IMR-90 (cell line): ENCODE data around the gene INSM1. TPM values are rescaled to one million over a fixed set of nuclear protein-coding genes. Genes with fewer than 3 reads are reported as not detected.

ENCODE experiments used
- ATAC-seq: fragments of 200-7000 bp; cut with Tn5 transposase; 2 replicates; pipeline ENCODE4 v1.9.1; 2020; ENCODE audit warnings: low read depth, mild to moderate bottlenecking, moderate library complexity
- BruUV-seq: library from RNA; stranded (reverse); fragments of 400-500 nt; replicated peaks from 2 replicates; lab custom pipeline; 2021; lab: Mats Ljungman, UMichigan
- CTCF ChIA-PET: fragments of 300-600 bp; formaldehyde crosslinking; extraction: SDS; loops from one replicate; lab custom pipeline; 2021; ENCODE audit warnings: antibody characterized with exemption; lab: Yijun Ruan, JAX
- POLR2A ChIA-PET: fragments of 300-600 bp; sonication (Branson Sonifier 250); formaldehyde crosslinking; loops from one replicate; lab custom pipeline; 2022; ENCODE audit warnings: antibody characterized with exemption; ENCODE audit not compliant: unreplicated experiment; lab: Charles Lee
- DNase-seq: peaks from one replicate; pipeline ENCODE4 v3.0.0; 2013
- H2AFZ ChIP-seq: replicated peaks from 2 replicates; pipeline ENCODE3; 2013; ENCODE audit warnings: low read length, mild to moderate bottlenecking; ENCODE audit not compliant: poor library complexity
- H2AK5ac ChIP-seq: 2 replicates; pipeline ENCODE4 v1.6.1; 2013; ENCODE audit warnings: low read depth, low read length, inconsistent platforms
- H2AK9ac ChIP-seq: replicated peaks from 2 replicates; pipeline ENCODE3; 2013; ENCODE audit warnings: mild to moderate bottlenecking, low read depth, low read length, moderate library complexity; ENCODE audit not compliant: poor library complexity
- H2BK120ac ChIP-seq: 2 replicates; pipeline ENCODE4 v1.6.1; 2013; ENCODE audit warnings: low read depth, low read length, inconsistent platforms
- H2BK15ac ChIP-seq: 3 replicates; pipeline ENCODE4 v1.6.1; 2013; ENCODE audit warnings: low read depth, low read length, inconsistent platforms
- H2BK20ac ChIP-seq: 2 replicates; pipeline ENCODE4 v1.6.1; 2013; ENCODE audit warnings: low read depth, mild to moderate bottlenecking, inconsistent platforms, low read length, moderate library complexity
- H2BK5ac ChIP-seq: 2 replicates; pipeline ENCODE4 v1.6.1; 2013; ENCODE audit warnings: mild to moderate bottlenecking, low read depth, low read length, inconsistent platforms; ENCODE audit not compliant: poor library complexity, severe bottlenecking
- H3K14ac ChIP-seq: replicated peaks from 2 replicates; pipeline ENCODE4 v1.6.1; 2013; ENCODE audit warnings: low read depth, low read length, inconsistent platforms
- H3K18ac ChIP-seq: 2 replicates; pipeline ENCODE4 v1.6.1; 2013; ENCODE audit warnings: low read depth, low read length, control low read depth
- H3K23ac ChIP-seq: 2 replicates; pipeline ENCODE4 v1.6.1; 2013; ENCODE audit warnings: low read depth, low read length, inconsistent platforms
- H3K27ac ChIP-seq: 2 replicates; pipeline ENCODE4 v1.5.1; 2013; ENCODE audit warnings: mild to moderate bottlenecking, control low read depth, low read length; ENCODE audit not compliant: insufficient read depth
- H3K27me3 ChIP-seq: 2 replicates; pipeline ENCODE4 v1.6.1; 2013; ENCODE audit warnings: low read length; ENCODE audit not compliant: control insufficient read depth, insufficient read depth
- H3K36me3 ChIP-seq: 2 replicates; pipeline ENCODE4 v1.6.1; 2013; ENCODE audit warnings: low read length, mixed read lengths; ENCODE audit not compliant: control insufficient read depth, insufficient read depth
- H3K4ac ChIP-seq: 2 replicates; pipeline ENCODE4 v1.6.1; 2013; ENCODE audit warnings: low read depth, low read length, inconsistent platforms
- H3K4me1 ChIP-seq: 2 replicates; pipeline ENCODE4 v1.6.1; 2013; ENCODE audit warnings: low read length, mixed read lengths; ENCODE audit not compliant: control insufficient read depth, insufficient read depth
- H3K4me2 ChIP-seq: 2 replicates; pipeline ENCODE4 v1.6.1; 2013; ENCODE audit warnings: low read depth, mild to moderate bottlenecking, control low read depth, low read length, moderate library complexity
- H3K4me3 ChIP-seq: 2 replicates; pipeline ENCODE4 v1.5.1; 2013; ENCODE audit warnings: low read depth, mild to moderate bottlenecking, control low read depth, low read length, moderate library complexity; ENCODE audit not compliant: insufficient read depth
- H3K56ac ChIP-seq: 2 replicates; pipeline ENCODE4 v1.6.1; 2013; ENCODE audit warnings: low read length, inconsistent platforms; ENCODE audit not compliant: insufficient read depth; ENCODE audit errors: extremely low read depth
- H3K79me1 ChIP-seq, 2 experiments: 2 replicates each; pipeline ENCODE4 v1.6.1; 2013; ENCODE audit warnings: low read length in 2 of 2, inconsistent platforms in 1 of 2, low read depth in 1 of 2
- H3K9ac ChIP-seq: 2 replicates; pipeline ENCODE4 v1.6.1; 2013; ENCODE audit warnings: low read depth, low read length, control low read depth
- H3K9me1 ChIP-seq: 2 replicates; pipeline ENCODE4 v1.6.1; 2013; ENCODE audit warnings: low read length, inconsistent platforms; ENCODE audit not compliant: insufficient read depth
- H3K9me3 ChIP-seq: 2 replicates; pipeline ENCODE4 v1.6.1; 2013; ENCODE audit warnings: low read length; ENCODE audit not compliant: control insufficient read depth, insufficient read depth
- H4K20me1 ChIP-seq: 2 replicates; pipeline ENCODE4 v1.6.1; 2013; ENCODE audit warnings: low read length, inconsistent platforms; ENCODE audit not compliant: insufficient read depth
- H4K5ac ChIP-seq: 2 replicates; pipeline ENCODE4 v1.6.1; 2013; ENCODE audit warnings: mild to moderate bottlenecking, low read depth, low read length, control low read depth
- H4K8ac ChIP-seq, 2 experiments: 2 replicates each; pipeline ENCODE4 v1.6.1; 2013; ENCODE audit warnings: low read depth in 2 of 2, low read length in 2 of 2, control low read depth in 1 of 2, inconsistent platforms in 1 of 2
- H4K91ac ChIP-seq: 2 replicates; pipeline ENCODE4 v1.6.1; 2013; ENCODE audit warnings: low read depth, low read length, inconsistent platforms; ENCODE audit not compliant: insufficient read depth
- BHLHE40 ChIP-seq: fragments of 150-350 bp; IDR thresholded peaks from 2 replicates; pipeline ENCODE4 v1.6.1; 2016; ENCODE audit warnings: mild to moderate bottlenecking, low read depth, low read length
- CEBPB ChIP-seq: IDR thresholded peaks from 2 replicates; pipeline ENCODE4 v1.6.1; 2012; ENCODE audit warnings: low read depth, low read length, improper control_type of control experiment
- CHD1 ChIP-seq: IDR thresholded peaks from 2 replicates; pipeline ENCODE4 v1.6.1; 2012; ENCODE audit warnings: low read depth, low read length, improper control_type of control experiment
- FOS ChIP-seq: fragments of 150-350 bp; IDR thresholded peaks from 2 replicates; pipeline ENCODE4 v1.6.1; 2016; ENCODE audit warnings: low read depth, low read length
- MAFK ChIP-seq: IDR thresholded peaks from 2 replicates; pipeline ENCODE4 v1.6.1; 2012; ENCODE audit warnings: low read depth, low read length, improper control_type of control experiment
- MAZ ChIP-seq: IDR thresholded peaks from 2 replicates; pipeline ENCODE4 v1.6.1; 2012; ENCODE audit warnings: low read depth, mild to moderate bottlenecking, low read length, improper control_type of control experiment, moderate library complexity, borderline replicate concordance
- MXI1 ChIP-seq: IDR thresholded peaks from 2 replicates; pipeline ENCODE4 v1.6.1; 2012; ENCODE audit warnings: low read depth, mild to moderate bottlenecking, low read length, moderate library complexity, borderline replicate concordance
- NFE2L2 ChIP-seq: fragments of 150-350 bp; IDR thresholded peaks from 2 replicates; pipeline ENCODE4 v1.6.1; 2016; ENCODE audit warnings: low read depth, mild to moderate bottlenecking, low read length
- POLR2A ChIP-seq: IDR thresholded peaks from 2 replicates; pipeline ENCODE4 v1.6.1; 2012; ENCODE audit warnings: mild to moderate bottlenecking, low read depth, low read length
- RAD21 ChIP-seq: IDR thresholded peaks from 2 replicates; pipeline ENCODE4 v1.6.1; 2012; ENCODE audit warnings: low read length, improper control_type of control experiment
- RCOR1 ChIP-seq: IDR thresholded peaks from 2 replicates; pipeline ENCODE4 v1.6.1; 2012; ENCODE audit warnings: mild to moderate bottlenecking, low read length, improper control_type of control experiment; ENCODE audit not compliant: insufficient replicate concordance
- RFX5 ChIP-seq: IDR thresholded peaks from 2 replicates; pipeline ENCODE4 v1.8.0; 2012; ENCODE audit warnings: low read depth, mild to moderate bottlenecking, low read length, moderate library complexity
- SMC3 ChIP-seq: fragments of 150-350 bp; IDR thresholded peaks from 2 replicates; pipeline ENCODE4 v1.6.1; 2016; ENCODE audit warnings: low read depth, mild to moderate bottlenecking, antibody characterized with exemption, low read length, moderate library complexity
- WGBS, 2 experiments: methylation state at CpG; one replicate each; pipeline versions ENCODE4 v1.1.5 to v1.1.7; 2013; ENCODE audit warnings: missing lambda C conversion rate in 2 of 2; ENCODE audit not compliant: insufficient read length in 1 of 2; ENCODE audit errors: extremely low coverage in 2 of 2; 5-methylcytosine and 5-hydroxymethylcytosine counted together
- dilution Hi-C: fragments of 300-500 bp; cut with HindIII; formaldehyde crosslinking; loops from one replicate; pipeline ENCODE4 v1.14.3; 2018; ENCODE audit warnings: low sequenced_read_pairs; ENCODE audit not compliant: unreplicated experiment
- in situ Hi-C: fragments of 300-500 bp; cut with MboI; formaldehyde crosslinking; loops from 3 replicates; pipeline ENCODE4 v1.14.3; 2019; ENCODE audit warnings: low sequenced_read_pairs, inconsistent platforms, mixed read lengths
- intact Hi-C: fragments of 100-400 bp; cut with micrococcal nuclease; formaldehyde crosslinking; loops from 2 replicates; pipeline ENCODE4 v1.10.0; 2022
- polyA plus RNA-seq, 3 experiments: library from polyadenylated mRNA; depleted of rRNA; stranded (reverse); fragments of >200 nt; gene quantifications; 2 replicates each; pipeline ENCODE4 v1.2.3, GENCODE V29; 2012; ENCODE audit warnings: low replicate concordance in 1 of 3
- total RNA-seq: library from RNA; depleted of rRNA; stranded (reverse); fragments of >200 nt; gene quantifications from 2 replicates; pipeline ENCODE4 v1.2.3, GENCODE V29; 2012
- TF ChIP-seq, protein P1 (sequence below): fragments of 150-350 bp; IDR thresholded peaks from 2 replicates; pipeline ENCODE4 v1.6.1; 2017; ENCODE audit warnings: mild to moderate bottlenecking, antibody characterized with exemption, low read length, low read depth
- TF ChIP-seq, protein P2 (sequence below): conservative IDR thresholded peaks from 2 replicates; pipeline ENCODE4 v1.5.1; 2012; ENCODE audit warnings: mild to moderate bottlenecking, low read depth, low read length, improper control_type of control experiment
- TF ChIP-seq, protein P3 (sequence below): fragments of 150-350 bp; IDR thresholded peaks from 2 replicates; pipeline ENCODE4 v1.6.1; 2016; ENCODE audit warnings: low read depth, mild to moderate bottlenecking, low read length, moderate library complexity, borderline replicate concordance

Gene INSM1
- total and polyA plus RNA-seq, 2 of the 4 experiments (the other 2 are of a cell fraction), result not detected

DNA sequence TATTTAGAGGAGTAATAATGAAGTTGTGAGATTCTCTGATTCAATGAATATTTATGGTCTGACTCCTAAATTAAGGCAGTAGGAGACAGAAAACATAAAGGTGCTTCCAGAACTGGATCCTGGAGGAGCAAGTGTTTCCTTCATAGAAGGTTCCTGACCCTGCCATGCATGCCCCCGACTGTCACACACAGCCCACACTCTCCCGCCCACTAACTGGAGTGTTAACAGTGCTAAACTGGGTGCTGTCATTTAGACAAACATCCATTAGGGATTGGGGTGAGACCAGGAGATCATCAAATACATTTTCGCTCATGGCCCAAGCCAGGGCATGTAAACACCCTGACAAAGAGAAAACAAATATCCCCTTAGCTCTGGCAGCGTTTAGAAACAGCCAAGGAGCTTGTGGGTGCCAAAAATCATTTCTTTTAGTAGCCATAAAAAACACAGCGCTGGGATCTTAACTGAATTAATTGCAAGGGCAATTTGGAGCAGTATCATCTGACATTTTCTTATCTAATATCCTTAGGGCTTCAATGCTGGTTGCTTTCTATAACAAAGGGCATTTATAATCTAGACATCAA lies 46.8 kb downstream of the INSM1 start:
- Histone ChIP-seq H4K91ac (no peak overlapping the region), H2AK5ac (no peak overlapping the region), H2BK15ac (no peak overlapping the region), H3K23ac (no peak overlapping the region), H3K14ac (no peak overlapping the region), H3K4me3 (no peak overlapping the region), H3K18ac (no peak overlapping the region), H4K20me1 (no peaks in the 10 kb centered on the region), H3K36me3 (no peaks in the 10 kb centered on the region), H2BK20ac (no peak overlapping the region), H2BK120ac (no peak overlapping the region), H3K79me1 (no peaks in the 10 kb centered on the region), H2AK9ac (no peak overlapping the region), H3K27ac (no peak overlapping the region), H3K4me1 (no peaks in the 10 kb centered on the region), H3K9me3 (no peaks in the 10 kb centered on the region), H2AFZ (no peak overlapping the region), H3K56ac (no peak overlapping the region), H3K4ac (no peak overlapping the region), H4K5ac (no peak overlapping the region), H3K9ac (no peak overlapping the region), H2BK5ac (no peak overlapping the region), H3K4me2 (no peak overlapping the region), H4K8ac (no peak overlapping the region), H3K9me1 (no peaks in the 10 kb centered on the region), H3K27me3 (no peaks in the 10 kb centered on the region; the same call in 1 of the 2 replicates)
- TF ChIP-seq BHLHE40 (no peak), RCOR1 (no peak), MXI1 (no peak), POLR2A (no peak), CHD1 (no peak), FOS (no peak), NFE2L2 (no peak), SMC3 (no peak), RAD21 (no peak), RFX5 (no peak), MAFK (no peak), CEBPB (no peak), MAZ (no peak)
- TF ChIP-seq, protein P1, sequence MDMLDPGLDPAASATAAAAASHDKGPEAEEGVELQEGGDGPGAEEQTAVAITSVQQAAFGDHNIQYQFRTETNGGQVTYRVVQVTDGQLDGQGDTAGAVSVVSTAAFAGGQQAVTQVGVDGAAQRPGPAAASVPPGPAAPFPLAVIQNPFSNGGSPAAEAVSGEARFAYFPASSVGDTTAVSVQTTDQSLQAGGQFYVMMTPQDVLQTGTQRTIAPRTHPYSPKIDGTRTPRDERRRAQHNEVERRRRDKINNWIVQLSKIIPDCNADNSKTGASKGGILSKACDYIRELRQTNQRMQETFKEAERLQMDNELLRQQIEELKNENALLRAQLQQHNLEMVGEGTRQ, result no peak
- TF ChIP-seq, protein P2, sequence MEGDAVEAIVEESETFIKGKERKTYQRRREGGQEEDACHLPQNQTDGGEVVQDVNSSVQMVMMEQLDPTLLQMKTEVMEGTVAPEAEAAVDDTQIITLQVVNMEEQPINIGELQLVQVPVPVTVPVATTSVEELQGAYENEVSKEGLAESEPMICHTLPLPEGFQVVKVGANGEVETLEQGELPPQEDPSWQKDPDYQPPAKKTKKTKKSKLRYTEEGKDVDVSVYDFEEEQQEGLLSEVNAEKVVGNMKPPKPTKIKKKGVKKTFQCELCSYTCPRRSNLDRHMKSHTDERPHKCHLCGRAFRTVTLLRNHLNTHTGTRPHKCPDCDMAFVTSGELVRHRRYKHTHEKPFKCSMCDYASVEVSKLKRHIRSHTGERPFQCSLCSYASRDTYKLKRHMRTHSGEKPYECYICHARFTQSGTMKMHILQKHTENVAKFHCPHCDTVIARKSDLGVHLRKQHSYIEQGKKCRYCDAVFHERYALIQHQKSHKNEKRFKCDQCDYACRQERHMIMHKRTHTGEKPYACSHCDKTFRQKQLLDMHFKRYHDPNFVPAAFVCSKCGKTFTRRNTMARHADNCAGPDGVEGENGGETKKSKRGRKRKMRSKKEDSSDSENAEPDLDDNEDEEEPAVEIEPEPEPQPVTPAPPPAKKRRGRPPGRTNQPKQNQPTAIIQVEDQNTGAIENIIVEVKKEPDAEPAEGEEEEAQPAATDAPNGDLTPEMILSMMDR, result no peak
- TF ChIP-seq, protein P3, sequence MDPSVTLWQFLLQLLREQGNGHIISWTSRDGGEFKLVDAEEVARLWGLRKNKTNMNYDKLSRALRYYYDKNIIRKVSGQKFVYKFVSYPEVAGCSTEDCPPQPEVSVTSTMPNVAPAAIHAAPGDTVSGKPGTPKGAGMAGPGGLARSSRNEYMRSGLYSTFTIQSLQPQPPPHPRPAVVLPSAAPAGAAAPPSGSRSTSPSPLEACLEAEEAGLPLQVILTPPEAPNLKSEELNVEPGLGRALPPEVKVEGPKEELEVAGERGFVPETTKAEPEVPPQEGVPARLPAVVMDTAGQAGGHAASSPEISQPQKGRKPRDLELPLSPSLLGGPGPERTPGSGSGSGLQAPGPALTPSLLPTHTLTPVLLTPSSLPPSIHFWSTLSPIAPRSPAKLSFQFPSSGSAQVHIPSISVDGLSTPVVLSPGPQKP, result no peak
- no CpG with 5 or more reads among the region's 5 CpGs for WGBS, 2 experiments
- ChIA-PET POLR2A (no interaction called here), CTCF (no interaction called here)
- DNase-seq, result no peak
- in situ Hi-C loops (no loop called here), intact Hi-C loops (no loop called here), dilution Hi-C loops (no loop called here)
- ATAC-seq, result no peak
- BruUV-seq, result no TSS peak
